ENCODE data around the gene DIO2.

DNA sequence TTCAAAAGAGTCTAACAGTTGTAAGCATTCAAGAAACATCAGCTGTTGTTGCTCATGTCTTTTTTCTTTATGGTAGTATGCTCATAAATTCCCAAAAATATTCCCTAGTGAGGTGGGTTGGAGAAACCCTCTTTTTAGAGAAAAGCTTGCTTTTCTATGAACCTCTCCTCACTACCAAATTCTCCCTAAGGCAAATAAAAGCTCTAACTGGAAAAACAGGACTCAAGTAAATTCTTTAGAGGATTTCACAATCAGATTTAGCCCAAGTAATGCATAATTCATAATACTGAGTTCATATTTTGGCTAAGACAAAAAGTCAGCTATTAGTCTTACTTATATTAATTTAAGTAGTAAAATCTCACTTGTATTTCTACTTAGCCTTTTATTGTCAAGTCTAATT, 59.1 kb downstream of the DIO2 start:
- TF ChIP-seq EZH2 (IDR thresholded peaks at IDR 0.05; ENCODE audit: low read length, missing control alignments): no peak
- TF ChIP-seq, protein P1, sequence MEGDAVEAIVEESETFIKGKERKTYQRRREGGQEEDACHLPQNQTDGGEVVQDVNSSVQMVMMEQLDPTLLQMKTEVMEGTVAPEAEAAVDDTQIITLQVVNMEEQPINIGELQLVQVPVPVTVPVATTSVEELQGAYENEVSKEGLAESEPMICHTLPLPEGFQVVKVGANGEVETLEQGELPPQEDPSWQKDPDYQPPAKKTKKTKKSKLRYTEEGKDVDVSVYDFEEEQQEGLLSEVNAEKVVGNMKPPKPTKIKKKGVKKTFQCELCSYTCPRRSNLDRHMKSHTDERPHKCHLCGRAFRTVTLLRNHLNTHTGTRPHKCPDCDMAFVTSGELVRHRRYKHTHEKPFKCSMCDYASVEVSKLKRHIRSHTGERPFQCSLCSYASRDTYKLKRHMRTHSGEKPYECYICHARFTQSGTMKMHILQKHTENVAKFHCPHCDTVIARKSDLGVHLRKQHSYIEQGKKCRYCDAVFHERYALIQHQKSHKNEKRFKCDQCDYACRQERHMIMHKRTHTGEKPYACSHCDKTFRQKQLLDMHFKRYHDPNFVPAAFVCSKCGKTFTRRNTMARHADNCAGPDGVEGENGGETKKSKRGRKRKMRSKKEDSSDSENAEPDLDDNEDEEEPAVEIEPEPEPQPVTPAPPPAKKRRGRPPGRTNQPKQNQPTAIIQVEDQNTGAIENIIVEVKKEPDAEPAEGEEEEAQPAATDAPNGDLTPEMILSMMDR (conservative IDR thresholded peaks at IDR 0.05 in 1 of 2, IDR thresholded peaks at IDR 0.05 in 1 of 2; ENCODE audit: low read depth in 1 of 2, low read length in 2 of 2): no peak

All from fibroblast of lung (primary cell).